GM12864 (cell line): ENCODE results near the gene ADPRHL1.

ENCODE experiments used
- DNase-seq: peaks from one replicate; pipeline ENCODE4 v3.0.0-alpha.2; 2011; ENCODE audit warnings: low read depth
- H3K4me3 ChIP-seq: 2 replicates; pipeline ENCODE4 v1.5.1; 2011; ENCODE audit warnings: mild to moderate bottlenecking, low read depth, low read length, control low read depth
- CTCF ChIP-seq: IDR thresholded peaks from 2 replicates; pipeline ENCODE4 v1.5.1; 2011; ENCODE audit warnings: low read depth, mild to moderate bottlenecking, moderate library complexity, low read length, control low read depth, inconsistent platforms; ENCODE audit errors: missing control alignments

Gene ADPRHL1

GRCh38 chr13:113448885-113449692 is 4.2 kb downstream of the ADPRHL1 start:
- peak; percentile 91 for DNase-seq
- no peak for TF ChIP-seq CTCF
- peak overlapping the region; percentile 91 for H3K4me3 ChIP-seq

GRCh38 chr13:113448545-113448884 is 4.8 kb downstream of the ADPRHL1 start:
- peak overlapping the region; percentile 91 for H3K4me3 ChIP-seq
- TF ChIP-seq CTCF: no peak
- no peak for DNase-seq

DNA sequence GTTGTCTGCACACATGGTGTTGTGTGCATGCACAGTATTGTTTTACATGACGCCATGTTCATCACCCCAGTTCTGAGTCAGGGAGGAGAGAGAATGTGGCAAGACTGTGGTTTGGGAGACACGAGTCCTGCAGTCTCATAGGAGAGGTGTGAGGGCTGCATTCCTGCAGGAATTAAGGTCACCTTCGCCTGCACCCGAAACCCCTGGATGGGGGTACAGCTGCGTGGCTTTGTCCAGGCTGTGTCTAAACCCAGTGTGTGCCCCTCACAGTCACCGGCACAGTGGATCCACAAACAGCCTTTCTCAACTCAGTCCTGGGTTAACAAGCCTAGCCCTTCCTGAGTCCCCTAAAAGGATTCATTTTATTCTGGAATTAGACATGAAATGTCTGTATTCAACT is 5.7 kb downstream of the ADPRHL1 start:
- no peak for TF ChIP-seq CTCF
- no peak for DNase-seq
- no peak overlapping the region for H3K4me3 ChIP-seq

- TF ChIP-seq CTCF: no peak
- H3K4me3 ChIP-seq: no peak overlapping the region
- no peak for DNase-seq
Measured at GRCh38 chr13:113446488-113446854, 6.8 kb downstream of the ADPRHL1 start.

- TF ChIP-seq CTCF: no peak
- no peak overlapping the region for H3K4me3 ChIP-seq
- DNase-seq: no peak
Measured at GRCh38 chr13:113445791-113446487, 7.3 kb downstream of the ADPRHL1 start.

GRCh38 chr13:113443991-113444390 is 9.3 kb downstream of the ADPRHL1 start:
- no peak for DNase-seq

More at GRCh38 chr13:113443991-113444390, 9.3 kb downstream of the ADPRHL1 start:
- no peak overlapping the region for H3K4me3 ChIP-seq
- TF ChIP-seq CTCF: no peak
